ENCODE results near the gene SURF1.
A peak's percentile ranks its signal among the peaks of the same experiment; 100 is the strongest.

The SURF1 gene

DNA sequence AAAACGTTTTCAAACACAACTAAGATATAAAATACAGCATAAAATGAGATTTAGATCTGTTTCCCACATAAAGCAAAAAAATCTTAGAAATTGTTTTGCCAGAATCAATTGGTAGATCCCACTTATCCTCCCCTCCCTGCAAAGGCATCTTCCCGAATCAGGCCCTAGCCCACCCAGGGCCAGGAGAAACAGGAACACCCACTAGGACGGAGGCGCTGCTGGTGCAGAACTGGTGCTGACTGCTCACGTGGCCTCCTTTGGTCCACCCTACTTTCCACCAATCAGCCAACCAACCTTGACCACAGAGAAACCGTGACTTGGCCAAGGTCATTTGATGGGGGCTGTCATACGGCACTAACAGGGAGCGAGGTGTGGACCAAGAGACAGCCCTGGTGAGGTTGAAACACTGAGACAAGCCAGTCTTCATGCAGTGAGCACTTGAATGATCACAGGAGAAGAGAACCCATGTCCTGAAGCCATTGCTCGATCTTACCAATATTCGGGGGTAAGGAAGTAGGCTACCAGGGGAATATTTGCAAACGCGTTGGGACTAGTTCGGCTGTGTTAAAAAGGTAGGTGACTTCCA lies 5.3 kb upstream of the SURF1 start:
- Histone ChIP-seq H3K36me3 (ENCODE audit: control insufficient read depth, insufficient read depth, low read length) (peaks cover 85% of the 10 kb centered on the region), H3K4me3 (ENCODE audit: low read depth, low read length) (no peak overlapping the region), H3K27ac (ENCODE audit: low read depth, low read length) (no peak overlapping the region), H3K4me1 (ENCODE audit: control insufficient read depth, insufficient read depth, low read length) (0 out of 2 replicates have a peak, but pooled peaks cover 7% of the 10 kb centered on the region), H3K9me3 (ENCODE audit: control insufficient read depth, insufficient read depth, low read depth, low read length) (no peaks in the 10 kb centered on the region), H3K27me3 (ENCODE audit: control insufficient read depth, insufficient read depth, low read length) (no peaks in the 10 kb centered on the region), H3K9ac (ENCODE audit: low read length) (no peak overlapping the region)

DNA sequence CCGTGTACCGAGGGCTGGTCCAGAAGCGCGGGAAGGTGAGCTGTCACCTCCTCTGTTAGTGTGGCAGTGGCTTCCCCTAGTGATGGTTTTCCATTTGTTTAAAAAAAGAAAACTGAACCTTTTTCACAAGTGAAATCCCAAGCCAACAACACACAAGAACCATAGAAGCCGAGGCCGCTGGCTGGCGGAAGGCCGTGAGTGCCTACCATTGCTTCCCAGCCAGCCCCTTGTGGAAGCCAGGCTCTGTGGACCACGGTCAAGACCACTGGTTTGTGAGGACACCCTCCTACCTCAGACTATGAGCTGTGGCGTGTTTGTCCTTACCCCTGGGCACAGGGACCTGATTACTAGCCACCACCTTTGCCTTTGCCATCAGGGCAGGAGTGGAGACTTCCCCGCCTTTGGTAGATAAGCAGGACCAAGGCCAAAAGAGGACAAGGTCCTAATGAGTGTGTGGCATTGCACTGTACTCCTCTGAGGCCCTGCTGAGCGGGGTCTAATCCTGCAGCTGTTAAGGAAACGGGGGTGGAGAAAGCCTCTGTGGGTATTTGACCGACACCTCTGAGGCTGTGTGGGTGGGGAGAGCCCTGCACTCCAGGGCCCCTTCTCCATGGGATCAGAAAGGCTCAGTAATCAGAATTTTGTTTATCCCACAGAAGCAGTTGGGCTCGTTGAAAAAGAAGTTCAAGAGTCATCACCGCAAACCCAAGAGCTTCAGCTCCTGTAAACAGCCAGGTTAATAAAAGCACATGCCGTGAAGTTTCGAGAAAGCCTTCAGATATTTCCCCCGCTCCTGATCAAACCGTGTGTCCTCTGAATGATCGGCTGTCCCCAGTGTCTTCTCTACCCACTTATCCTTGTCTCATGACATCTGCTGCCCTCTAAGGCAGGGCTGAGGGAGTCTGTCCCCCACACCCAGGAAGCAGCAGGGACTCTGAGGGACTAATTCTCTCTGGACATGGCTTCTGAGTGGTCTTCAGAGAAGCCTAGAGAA lies 4.4 kb upstream of the SURF1 start:
- no peak overlapping the region for H3K9ac ChIP-seq (ENCODE audit: low read length)
- no peak overlapping the region for H3K27ac ChIP-seq (ENCODE audit: low read depth, low read length)
- H3K4me3 ChIP-seq (ENCODE audit: low read depth, low read length): no peak overlapping the region
- H3K36me3 ChIP-seq (ENCODE audit: control insufficient read depth, insufficient read depth, low read length): peaks cover 76% of the 10 kb centered on the region
- no peaks in the 10 kb centered on the region for H3K27me3 ChIP-seq (ENCODE audit: control insufficient read depth, insufficient read depth, low read length)
- no peaks in the 10 kb centered on the region for H3K9me3 ChIP-seq (ENCODE audit: control insufficient read depth, insufficient read depth, low read depth, low read length)
- H3K4me1 ChIP-seq (ENCODE audit: control insufficient read depth, insufficient read depth, low read length): 0 out of 2 replicates have a peak, but pooled peaks cover 7% of the 10 kb centered on the region

DNA sequence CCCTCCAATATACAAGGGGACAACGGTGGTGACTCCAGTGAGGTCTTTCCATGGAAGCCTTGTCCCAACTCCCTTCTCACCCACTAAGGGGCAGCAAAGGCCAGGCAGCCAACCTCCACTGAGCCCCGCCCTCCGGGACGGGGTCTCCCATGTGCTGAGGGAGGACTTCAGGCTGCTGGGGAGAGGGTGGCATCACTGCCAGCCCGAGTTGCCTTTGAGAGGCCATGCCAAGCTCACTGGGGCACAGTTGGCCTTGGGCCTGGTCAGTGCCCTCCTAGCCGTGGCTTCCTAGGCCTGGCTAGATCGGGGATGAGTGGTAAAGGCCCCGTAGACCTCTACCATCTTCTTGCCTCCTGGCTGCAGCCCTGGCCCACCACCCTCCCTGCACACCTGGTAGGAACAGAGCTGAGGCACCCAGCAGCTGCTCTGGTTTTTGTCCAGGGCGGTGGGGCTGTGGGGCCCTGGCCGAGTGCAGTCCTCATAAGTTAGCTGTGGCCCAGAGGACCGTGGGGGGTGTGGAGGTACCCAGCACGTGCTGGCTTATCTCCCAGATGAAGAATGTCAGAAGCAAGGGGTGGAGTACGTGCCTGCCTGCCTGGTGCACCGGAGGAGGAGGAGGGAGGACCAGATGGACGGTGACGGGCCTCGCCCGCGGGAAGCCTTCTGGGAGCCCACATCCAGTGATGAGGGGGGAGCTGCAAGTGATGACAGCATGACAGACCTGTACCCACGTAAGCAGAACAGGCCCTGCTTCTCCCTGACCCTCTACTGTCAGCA lies 3.3 kb upstream of the SURF1 start:
- Histone ChIP-seq H3K27ac (ENCODE audit: low read depth, low read length) (no peak overlapping the region), H3K4me1 (ENCODE audit: control insufficient read depth, insufficient read depth, low read length) (0 out of 2 replicates have a peak, but pooled peaks cover 7% of the 10 kb centered on the region), H3K9me3 (ENCODE audit: control insufficient read depth, insufficient read depth, low read depth, low read length) (no peaks in the 10 kb centered on the region), H3K36me3 (ENCODE audit: control insufficient read depth, insufficient read depth, low read length) (peaks cover 65% of the 10 kb centered on the region), H3K9ac (ENCODE audit: low read length) (no peak overlapping the region), H3K27me3 (ENCODE audit: control insufficient read depth, insufficient read depth, low read length) (no peaks in the 10 kb centered on the region), H3K4me3 (ENCODE audit: low read depth, low read length) (no peak overlapping the region)

DNA sequence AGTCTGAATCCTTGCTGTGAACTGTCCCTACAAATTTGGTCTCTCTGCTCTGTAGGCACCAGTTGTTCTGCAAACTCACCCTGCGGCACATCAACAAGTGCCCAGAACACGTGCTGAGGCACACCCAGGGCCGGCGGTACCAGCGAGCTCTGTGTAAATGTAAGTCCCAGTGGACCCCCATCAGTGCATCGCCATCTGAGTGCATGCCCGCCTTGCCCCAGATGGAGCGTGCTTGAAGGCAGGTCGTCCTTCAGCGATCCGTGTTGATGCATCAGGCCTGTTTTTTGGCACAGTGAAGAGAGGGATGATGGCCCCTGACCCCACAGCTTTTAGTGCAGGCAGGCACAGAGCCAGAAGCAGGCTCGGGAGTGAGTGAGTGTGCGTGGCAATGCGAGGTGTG lies 1.4 kb upstream of the SURF1 start:
- peaks cover 54% of the 10 kb centered on the region for H3K36me3 ChIP-seq (ENCODE audit: control insufficient read depth, insufficient read depth, low read length)
- H3K27ac ChIP-seq (ENCODE audit: low read depth, low read length): no peak overlapping the region
- H3K27me3 ChIP-seq (ENCODE audit: control insufficient read depth, insufficient read depth, low read length): no peaks in the 10 kb centered on the region
- H3K9ac ChIP-seq (ENCODE audit: low read length): no peak overlapping the region
- 0 out of 2 replicates have a peak, but pooled peaks cover 7% of the 10 kb centered on the region for H3K4me1 ChIP-seq (ENCODE audit: control insufficient read depth, insufficient read depth, low read length)
- H3K4me3 ChIP-seq (ENCODE audit: low read depth, low read length): peak overlapping the region; percentile 79
- no peaks in the 10 kb centered on the region for H3K9me3 ChIP-seq (ENCODE audit: control insufficient read depth, insufficient read depth, low read depth, low read length)

DNA sequence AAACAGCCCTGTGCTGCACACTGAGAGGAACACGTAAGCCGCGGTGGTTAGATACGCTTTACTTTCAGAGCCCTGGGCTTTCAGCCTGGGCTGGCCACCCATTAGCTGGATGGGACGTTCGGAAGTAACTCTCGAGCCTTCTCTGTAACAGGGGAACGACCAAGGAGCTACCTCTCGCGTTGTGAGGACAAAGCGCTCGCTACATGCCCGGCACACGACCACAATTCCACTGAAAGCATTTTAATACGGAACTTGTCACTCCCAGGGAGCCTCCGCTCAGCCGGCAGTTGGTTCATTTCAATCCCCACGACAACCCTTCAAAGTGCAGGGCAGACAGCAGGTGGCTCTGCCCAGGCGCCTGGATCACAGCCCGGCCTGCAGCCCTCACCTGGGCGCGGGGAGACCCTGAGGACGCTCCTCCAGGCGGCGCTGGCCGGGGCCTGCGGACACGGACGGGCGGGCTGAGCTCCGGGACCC lies 368 bp downstream of the SURF1 start:
- peaks cover 54% of the 10 kb centered on the region for H3K36me3 ChIP-seq (ENCODE audit: control insufficient read depth, insufficient read depth, low read length)
- H3K9ac ChIP-seq (ENCODE audit: low read length): peak overlapping the region; percentile 87
- 0 out of 2 replicates have a peak, but pooled peaks cover 7% of the 10 kb centered on the region for H3K4me1 ChIP-seq (ENCODE audit: control insufficient read depth, insufficient read depth, low read length)
- H3K27ac ChIP-seq (ENCODE audit: low read depth, low read length): no peak overlapping the region; the same call in 1 of the 2 replicates
- no peaks in the 10 kb centered on the region for H3K27me3 ChIP-seq (ENCODE audit: control insufficient read depth, insufficient read depth, low read length)
- no peaks in the 10 kb centered on the region for H3K9me3 ChIP-seq (ENCODE audit: control insufficient read depth, insufficient read depth, low read depth, low read length)
- H3K4me3 ChIP-seq (ENCODE audit: low read depth, low read length): peak overlapping the region; percentile 94

DNA sequence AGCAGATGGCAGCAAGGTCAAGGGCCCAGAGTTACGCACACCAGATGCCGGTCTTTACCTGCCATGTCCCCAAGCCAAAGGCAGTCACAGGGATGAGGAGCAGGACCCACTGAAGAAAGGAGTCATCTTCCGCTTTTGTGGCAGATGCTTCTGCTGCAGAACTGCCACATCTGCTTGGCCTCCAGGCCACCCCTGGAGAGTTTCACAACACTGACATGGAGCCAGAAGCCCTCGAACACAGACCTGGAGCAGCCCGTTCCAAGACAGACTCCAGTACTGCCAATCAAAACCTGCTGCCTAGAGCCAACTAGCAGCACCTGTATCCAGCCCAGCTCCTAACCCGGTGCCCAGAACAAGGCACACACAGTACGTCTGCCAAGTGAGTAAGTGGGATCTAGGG lies 1.5 kb downstream of the SURF1 start:
- Histone ChIP-seq H3K4me3 (ENCODE audit: low read depth, low read length) (no peak overlapping the region), H3K36me3 (ENCODE audit: control insufficient read depth, insufficient read depth, low read length) (peaks cover 54% of the 10 kb centered on the region), H3K27me3 (ENCODE audit: control insufficient read depth, insufficient read depth, low read length) (no peaks in the 10 kb centered on the region), H3K27ac (ENCODE audit: low read depth, low read length) (no peak overlapping the region), H3K9ac (ENCODE audit: low read length) (peak overlapping the region; percentile 3), H3K4me1 (ENCODE audit: control insufficient read depth, insufficient read depth, low read length) (0 out of 2 replicates have a peak, but pooled peaks cover 7% of the 10 kb centered on the region), H3K9me3 (ENCODE audit: control insufficient read depth, insufficient read depth, low read depth, low read length) (no peaks in the 10 kb centered on the region)

DNA sequence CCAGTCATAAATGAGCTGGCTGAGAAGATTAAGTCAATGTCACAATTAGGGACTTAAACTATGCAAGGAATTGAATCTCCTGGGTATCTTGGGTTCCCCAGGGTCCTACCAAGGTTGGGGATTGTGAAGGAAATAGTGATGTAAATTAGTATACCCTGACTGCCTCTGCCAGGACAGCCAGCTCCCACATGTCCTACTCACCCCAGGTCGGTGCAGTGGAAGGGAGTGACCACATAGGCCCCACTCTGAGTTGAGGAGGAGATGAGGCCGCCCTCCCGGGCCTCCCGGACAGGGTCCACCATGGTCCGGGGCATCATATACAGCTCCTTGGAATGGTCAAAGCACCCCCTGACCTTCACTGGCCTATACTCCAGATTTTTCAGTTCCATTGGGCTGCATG lies 2.7 kb downstream of the SURF1 start:
- H3K27me3 ChIP-seq (ENCODE audit: control insufficient read depth, insufficient read depth, low read length): no peaks in the 10 kb centered on the region
- H3K4me1 ChIP-seq (ENCODE audit: control insufficient read depth, insufficient read depth, low read length): 0 out of 2 replicates have a peak, but pooled peaks cover 12% of the 10 kb centered on the region
- no peak overlapping the region for H3K27ac ChIP-seq (ENCODE audit: low read depth, low read length)
- peaks cover 58% of the 10 kb centered on the region for H3K36me3 ChIP-seq (ENCODE audit: control insufficient read depth, insufficient read depth, low read length)
- no peak overlapping the region for H3K9ac ChIP-seq (ENCODE audit: low read length)
- no peak overlapping the region for H3K4me3 ChIP-seq (ENCODE audit: low read depth, low read length)
- H3K9me3 ChIP-seq (ENCODE audit: control insufficient read depth, insufficient read depth, low read depth, low read length): no peaks in the 10 kb centered on the region

DNA sequence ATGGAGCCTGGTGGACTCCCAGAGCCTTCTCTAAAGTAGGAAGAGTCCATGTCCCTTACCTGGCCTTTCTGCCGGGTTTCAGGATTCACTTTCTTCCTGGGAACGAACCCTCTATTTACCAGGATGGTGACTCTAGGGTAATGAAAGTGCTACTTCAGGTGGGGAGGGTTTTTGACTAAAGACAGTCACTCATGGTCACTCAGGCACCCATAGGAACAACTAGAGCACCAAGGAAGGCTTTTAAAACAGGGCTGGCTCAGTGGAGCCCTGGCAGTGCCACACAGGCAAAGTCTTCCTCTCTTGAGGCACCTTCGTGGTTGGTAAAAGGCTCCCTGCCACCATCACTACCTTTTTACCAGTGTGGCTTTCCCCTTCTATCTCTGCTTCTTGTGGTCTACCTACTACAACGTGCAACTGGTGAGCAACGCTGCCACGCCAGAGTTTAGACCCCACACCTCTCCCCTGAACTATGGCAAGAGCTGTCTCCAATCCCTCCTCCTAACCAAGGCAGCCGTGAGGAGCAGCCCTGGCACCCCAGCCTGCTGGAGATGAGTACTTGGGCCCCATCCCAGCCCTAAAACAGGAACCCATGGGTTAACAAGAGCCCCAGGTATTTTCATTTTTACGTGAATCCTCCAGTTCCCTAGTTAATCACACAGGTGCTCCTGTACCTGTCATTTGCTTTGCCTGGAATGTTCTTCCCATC lies 3.5 kb downstream of the SURF1 start:
- no peaks in the 10 kb centered on the region for H3K9me3 ChIP-seq (ENCODE audit: control insufficient read depth, insufficient read depth, low read depth, low read length)
- no peak overlapping the region for H3K4me3 ChIP-seq (ENCODE audit: low read depth, low read length)
- peaks cover 57% of the 10 kb centered on the region for H3K36me3 ChIP-seq (ENCODE audit: control insufficient read depth, insufficient read depth, low read length)
- no peaks in the 10 kb centered on the region for H3K27me3 ChIP-seq (ENCODE audit: control insufficient read depth, insufficient read depth, low read length)
- no peak overlapping the region for H3K27ac ChIP-seq (ENCODE audit: low read depth, low read length)
- H3K9ac ChIP-seq (ENCODE audit: low read length): no peak overlapping the region
- H3K4me1 ChIP-seq (ENCODE audit: control insufficient read depth, insufficient read depth, low read length): 0 out of 2 replicates have a peak, but pooled peaks cover 12% of the 10 kb centered on the region

DNA sequence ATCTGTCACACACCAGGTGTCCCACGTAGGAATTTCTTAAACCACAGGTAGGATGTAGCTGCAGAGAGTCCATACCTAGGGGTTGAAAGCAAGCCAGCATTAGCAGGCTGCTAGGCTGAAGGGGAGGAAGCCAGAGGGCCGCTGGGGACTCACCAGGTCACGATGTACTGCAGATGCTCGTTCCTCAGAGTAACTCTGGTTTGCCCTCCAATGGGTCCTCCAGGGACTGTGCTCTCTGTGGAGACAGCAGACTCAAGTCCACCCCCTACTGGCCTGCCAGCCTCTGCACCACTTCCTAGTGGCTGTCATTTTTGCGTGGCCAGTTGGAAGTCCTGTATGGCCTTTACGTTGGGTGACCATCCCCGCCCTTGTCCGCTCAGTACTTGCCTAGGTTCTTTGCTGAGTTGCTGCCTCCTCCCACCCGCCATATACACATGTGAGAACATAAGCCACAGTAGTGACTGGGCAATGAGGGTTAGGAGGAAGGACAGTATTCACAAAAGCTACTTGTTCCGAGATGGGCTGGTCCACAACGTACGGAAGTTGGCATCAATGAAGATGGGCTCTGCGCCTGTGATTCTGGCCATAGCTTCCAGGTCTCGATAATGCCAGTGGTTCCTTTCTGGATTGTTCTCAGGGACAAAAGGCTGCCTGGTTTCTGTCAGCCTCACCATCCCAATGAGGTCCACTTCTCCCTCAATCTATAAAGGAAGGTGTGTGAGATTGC lies 4.2 kb downstream of the SURF1 start:
- Histone ChIP-seq H3K4me3 (ENCODE audit: low read depth, low read length) (no peak overlapping the region), H3K27ac (ENCODE audit: low read depth, low read length) (no peak overlapping the region), H3K36me3 (ENCODE audit: control insufficient read depth, insufficient read depth, low read length) (peaks cover 52% of the 10 kb centered on the region), H3K9me3 (ENCODE audit: control insufficient read depth, insufficient read depth, low read depth, low read length) (no peaks in the 10 kb centered on the region), H3K27me3 (ENCODE audit: control insufficient read depth, insufficient read depth, low read length) (no peaks in the 10 kb centered on the region), H3K9ac (ENCODE audit: low read length) (no peak overlapping the region), H3K4me1 (ENCODE audit: control insufficient read depth, insufficient read depth, low read length) (0 out of 2 replicates have a peak, but pooled peaks cover 4% of the 10 kb centered on the region)

DNA sequence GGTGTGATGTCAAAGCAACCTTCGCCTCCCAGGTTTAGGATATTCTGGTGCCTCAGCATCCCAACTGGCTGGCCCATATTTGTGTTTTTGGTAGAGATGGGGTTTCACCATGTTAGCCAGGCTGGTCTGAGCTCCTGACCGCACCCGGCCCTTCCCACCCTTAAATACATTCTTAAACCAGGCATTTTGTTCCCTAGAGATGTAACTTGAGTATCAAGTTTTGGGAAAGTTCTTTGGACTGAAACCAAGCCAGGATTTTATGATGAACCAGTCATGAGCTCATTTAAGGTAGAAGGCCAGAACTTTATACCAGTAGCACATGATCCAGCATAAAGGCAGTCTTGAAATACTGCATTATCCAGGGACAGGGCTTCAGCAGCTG lies 4.8 kb downstream of the SURF1 start:
- Histone ChIP-seq H3K9ac (ENCODE audit: low read length) (no peak overlapping the region), H3K4me3 (ENCODE audit: low read depth, low read length) (no peak overlapping the region), H3K9me3 (ENCODE audit: control insufficient read depth, insufficient read depth, low read depth, low read length) (no peaks in the 10 kb centered on the region), H3K4me1 (ENCODE audit: control insufficient read depth, insufficient read depth, low read length) (peaks cover 7% of the 10 kb centered on the region; the same call in 1 of the 2 replicates), H3K36me3 (ENCODE audit: control insufficient read depth, insufficient read depth, low read length) (peaks cover 52% of the 10 kb centered on the region), H3K27me3 (ENCODE audit: control insufficient read depth, insufficient read depth, low read length) (no peaks in the 10 kb centered on the region), H3K27ac (ENCODE audit: low read depth, low read length) (no peak overlapping the region)
